ENCODE results near the gene TOP1. TPM values are rescaled to one million over a fixed set of nuclear protein-coding genes. Genes with fewer than 3 reads are reported as not detected.

Gene TOP1
- polyA plus RNA-seq, 2 of the 4 experiments (the other 2 are of a cell fraction): 20.8 to 70.6 TPM

DNA sequence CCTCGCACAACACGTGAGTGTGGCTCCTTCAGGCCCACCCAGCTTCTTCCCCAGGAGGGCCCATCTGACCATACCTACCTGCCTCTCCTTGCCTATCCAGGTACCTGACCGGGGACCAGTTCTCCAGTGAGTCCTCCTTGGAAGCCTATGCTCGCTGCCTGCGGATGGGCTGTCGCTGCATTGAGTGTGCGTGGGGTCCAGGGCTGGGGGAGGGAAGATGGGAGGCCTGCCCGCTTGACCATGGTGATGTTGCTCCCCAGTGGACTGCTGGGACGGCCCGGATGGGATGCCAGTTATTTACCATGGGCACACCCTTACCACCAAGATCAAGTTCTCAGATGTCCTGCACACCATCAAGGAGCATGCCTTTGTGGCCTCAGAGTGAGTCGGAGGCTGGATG, 135.2 kb downstream of the TOP1 start (continued):
- no peak for TF ChIP-seq ESRRA (IDR thresholded peaks at IDR 0.05; ENCODE audit: borderline replicate concordance, low read length)
- TF ChIP-seq NR3C1 (IDR thresholded peaks at IDR 0.05): no peak
- no peak for TF ChIP-seq NPAS2 (CRISPR knock-in tag; IDR thresholded peaks at IDR 0.05; ENCODE audit: borderline replicate concordance)

DNA sequence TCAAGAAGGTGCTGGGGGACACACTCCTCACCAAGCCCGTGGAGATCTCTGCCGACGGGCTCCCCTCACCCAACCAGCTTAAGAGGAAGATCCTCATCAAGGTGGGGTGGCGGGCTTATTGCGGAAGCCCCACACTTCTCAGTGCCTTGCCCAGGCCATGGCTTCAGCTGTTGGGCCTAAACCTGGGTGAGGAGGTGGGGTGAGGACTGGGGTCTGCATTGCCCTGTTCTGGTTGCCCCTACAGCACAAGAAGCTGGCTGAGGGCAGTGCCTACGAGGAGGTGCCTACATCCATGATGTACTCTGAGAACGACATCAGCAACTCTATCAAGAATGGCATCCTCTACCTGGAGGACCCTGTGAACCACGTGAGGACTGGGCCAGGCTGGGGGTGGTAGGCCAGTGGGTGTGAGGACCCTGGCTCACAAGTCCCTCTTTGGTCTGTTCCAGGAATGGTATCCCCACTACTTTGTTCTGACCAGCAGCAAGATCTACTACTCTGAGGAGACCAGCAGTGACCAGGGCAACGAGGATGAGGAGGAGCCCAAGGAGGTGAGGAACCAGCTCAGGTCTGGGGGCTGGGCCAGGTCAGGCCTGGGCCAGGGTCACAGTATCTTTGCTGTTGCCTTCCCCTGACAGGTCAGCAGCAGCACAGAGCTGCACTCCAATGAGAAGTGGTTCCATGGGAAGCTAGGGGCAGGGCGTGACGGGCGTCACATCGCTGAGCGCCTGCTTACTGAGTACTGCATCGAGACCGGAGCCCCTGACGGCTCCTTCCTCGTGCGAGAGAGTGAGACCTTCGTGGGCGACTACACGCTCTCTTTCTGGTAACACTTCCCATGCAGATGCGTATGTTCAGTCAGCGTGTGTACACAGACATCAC, 136.6 kb downstream of the TOP1 start:
- Histone ChIP-seq H3K4me1 (no peaks in the 10 kb centered on the region), H3K4me2 (no peak overlapping the region), H3K4me3 (no peak overlapping the region), H3K9me3 (no peaks in the 10 kb centered on the region), H3K27ac (no peak overlapping the region)
- ATAC-seq (no peak), FAIRE-seq (no peak), DNase-seq (ENCODE audit: low read depth in 1 of 2, low spot score in 1 of 2) (no peak)
- ChIA-PET CTCF (interaction anchor here (1.1 to 3.6 kb wide), 7 partner anchors 7 to 197 kb away, joined by 3 to 32 read pairs (median 5); partner anchors contain the start of gene LPIN3), POLR2A (no interaction called here)
- WGBS (ENCODE audit: missing lambda C conversion rate): 93% methylated on average over 22 of the region's 24 CpGs
- TF ChIP-seq BHLHE40 (IDR thresholded peaks at IDR 0.05; ENCODE audit: low read depth, low read length): no peak
- no peak for TF ChIP-seq CBX8 (IDR thresholded peaks at IDR 0.05)
- no peak for TF ChIP-seq RARB (CRISPR knock-in tag; IDR thresholded peaks at IDR 0.05)
- TF ChIP-seq, protein P1, sequence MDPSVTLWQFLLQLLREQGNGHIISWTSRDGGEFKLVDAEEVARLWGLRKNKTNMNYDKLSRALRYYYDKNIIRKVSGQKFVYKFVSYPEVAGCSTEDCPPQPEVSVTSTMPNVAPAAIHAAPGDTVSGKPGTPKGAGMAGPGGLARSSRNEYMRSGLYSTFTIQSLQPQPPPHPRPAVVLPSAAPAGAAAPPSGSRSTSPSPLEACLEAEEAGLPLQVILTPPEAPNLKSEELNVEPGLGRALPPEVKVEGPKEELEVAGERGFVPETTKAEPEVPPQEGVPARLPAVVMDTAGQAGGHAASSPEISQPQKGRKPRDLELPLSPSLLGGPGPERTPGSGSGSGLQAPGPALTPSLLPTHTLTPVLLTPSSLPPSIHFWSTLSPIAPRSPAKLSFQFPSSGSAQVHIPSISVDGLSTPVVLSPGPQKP (IDR thresholded peaks at IDR 0.05; ENCODE audit: low read depth, low read length): no peak
- no peak for TF ChIP-seq HEYL (CRISPR knock-in tag; IDR thresholded peaks at IDR 0.05)
- TF ChIP-seq NFE2L2 (conservative IDR thresholded peaks at IDR 0.05; ENCODE audit: low read length): no peak
- TF ChIP-seq FOSL2 (IDR thresholded peaks at IDR 0.05): no peak
- TF ChIP-seq FOSL2 (CRISPR knock-in tag; IDR thresholded peaks at IDR 0.05): no peak
- TF ChIP-seq TFCP2L1 (CRISPR knock-in tag; IDR thresholded peaks at IDR 0.05): no peak
- no peak for TF ChIP-seq HOXB5 (CRISPR knock-in tag; IDR thresholded peaks at IDR 0.05)
- TF ChIP-seq ZC3H11A (IDR thresholded peaks at IDR 0.05): no peak
- no peak for TF ChIP-seq CHD4 (IDR thresholded peaks at IDR 0.05; ENCODE audit: borderline replicate concordance)
- no peak for TF ChIP-seq MAFK (IDR thresholded peaks at IDR 0.05; ENCODE audit: partially characterized antibody)
- TF ChIP-seq, protein P2, sequence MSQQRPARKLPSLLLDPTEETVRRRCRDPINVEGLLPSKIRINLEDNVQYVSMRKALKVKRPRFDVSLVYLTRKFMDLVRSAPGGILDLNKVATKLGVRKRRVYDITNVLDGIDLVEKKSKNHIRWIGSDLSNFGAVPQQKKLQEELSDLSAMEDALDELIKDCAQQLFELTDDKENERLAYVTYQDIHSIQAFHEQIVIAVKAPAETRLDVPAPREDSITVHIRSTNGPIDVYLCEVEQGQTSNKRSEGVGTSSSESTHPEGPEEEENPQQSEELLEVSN (IDR thresholded peaks at IDR 0.05; ENCODE audit: borderline replicate concordance, low read depth): no peak
- no peak for TF ChIP-seq EHMT2 (IDR thresholded peaks at IDR 0.05; ENCODE audit: low read depth)
- TF ChIP-seq, protein P3, sequence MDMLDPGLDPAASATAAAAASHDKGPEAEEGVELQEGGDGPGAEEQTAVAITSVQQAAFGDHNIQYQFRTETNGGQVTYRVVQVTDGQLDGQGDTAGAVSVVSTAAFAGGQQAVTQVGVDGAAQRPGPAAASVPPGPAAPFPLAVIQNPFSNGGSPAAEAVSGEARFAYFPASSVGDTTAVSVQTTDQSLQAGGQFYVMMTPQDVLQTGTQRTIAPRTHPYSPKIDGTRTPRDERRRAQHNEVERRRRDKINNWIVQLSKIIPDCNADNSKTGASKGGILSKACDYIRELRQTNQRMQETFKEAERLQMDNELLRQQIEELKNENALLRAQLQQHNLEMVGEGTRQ (IDR thresholded peaks at IDR 0.05): no peak
- TF ChIP-seq EHF (CRISPR knock-in tag; IDR thresholded peaks at IDR 0.05): no peak
- no peak for TF ChIP-seq HOXB13 (CRISPR knock-in tag; IDR thresholded peaks at IDR 0.05; ENCODE audit: low read depth)
- no peak for TF ChIP-seq FOSB (CRISPR knock-in tag; IDR thresholded peaks at IDR 0.05)
- TF ChIP-seq, protein P4, sequence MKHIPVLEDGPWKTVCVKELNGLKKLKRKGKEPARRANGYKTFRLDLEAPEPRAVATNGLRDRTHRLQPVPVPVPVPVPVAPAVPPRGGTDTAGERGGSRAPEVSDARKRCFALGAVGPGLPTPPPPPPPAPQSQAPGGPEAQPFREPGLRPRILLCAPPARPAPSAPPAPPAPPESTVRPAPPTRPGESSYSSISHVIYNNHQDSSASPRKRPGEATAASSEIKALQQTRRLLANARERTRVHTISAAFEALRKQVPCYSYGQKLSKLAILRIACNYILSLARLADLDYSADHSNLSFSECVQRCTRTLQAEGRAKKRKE (CRISPR knock-in tag; IDR thresholded peaks at IDR 0.05; ENCODE audit: low read depth): no peak
- no peak for TF ChIP-seq POLR2A (IDR thresholded peaks at IDR 0.05; ENCODE audit: low read length)

All from A549 (cell line).